T1000 (cell line): Measurements from ENCODE around the gene RPL28.
"Not testable (repeated sequence)": the region's sequence is repeated elsewhere in the genome, so short reads cannot be mapped to it uniquely, and the experiment has no call there.

Source experiments
- DNase-seq: peaks from one replicate; lab custom pipeline; 2025; ENCODE audit warnings: mixed read lengths; lab: John Stamatoyannopoulos, UW

Gene RPL28

GRCh38 chr19:55447421-55448174, 61.9 kb downstream of the RPL28 start:
- DNase-seq: peak; percentile 34

- not testable (repeated sequence) for DNase-seq
These were observed 62.4 kb downstream of the RPL28 start for GRCh38 chr19:55448175-55448490.

- no peak for DNase-seq
These were observed 63.7 kb downstream of the RPL28 start for GRCh38 chr19:55449469-55449868.

GRCh38 chr19:55451163-55451964, 65.6 kb downstream of the RPL28 start:
- no peak for DNase-seq

GRCh38 chr19:55451965-55452748, 66.4 kb downstream of the RPL28 start:
- no peak for DNase-seq
